A549 (cell line): ENCODE measurements around the gene DGKA. TPM values are rescaled to one million over a fixed set of nuclear protein-coding genes. Genes with fewer than 3 reads are reported as not detected.

Experiments
- ATAC-seq, 2 experiments: fragments of 200-7000 bp in 1 of 2; fragments of >200 bp in 1 of 2; cut with Nextera tagmentation in 1 of 2; cut with Tn5 transposase in 1 of 2; 3 replicates each; pipeline versions ENCODE4 v1.8.0 to v1.9.1; 2018 to 2020; ENCODE audit warnings: mild to moderate bottlenecking in 1 of 2, moderate library complexity in 1 of 2
- CTCF ChIA-PET: fragments of 300-600 bp; sonication (Branson Sonifier 250); formaldehyde crosslinking; extraction: SDS; loops from one replicate; lab custom pipeline; 2021; ENCODE audit warnings: antibody characterized with exemption, inconsistent platforms; lab: Yijun Ruan, JAX
- POLR2A ChIA-PET: fragments of 350-600 bp; formaldehyde crosslinking; extraction: SDS; loops from one replicate; lab custom pipeline; 2021; ENCODE audit warnings: antibody characterized with exemption, inconsistent platforms; lab: Yijun Ruan, JAX
- DNase-seq, 2 experiments: peaks; one replicate each; pipeline versions ENCODE4 v3.0.0 to v3.0.0-alpha.2; 2011 to 2016; ENCODE audit warnings: low read depth in 1 of 2, low spot score in 1 of 2
- FAIRE-seq: peaks from 2 replicates; lab custom pipeline; 2011; peaks lifted over from hg19 to GRCh38; lab: Jason Lieb, UNC
- H3K27ac ChIP-seq, 2 experiments: fragments of >200 bp; sonication (Bioruptor Twin); formaldehyde crosslinking; 3 replicates each; pipeline ENCODE4 v1.5.1; 2016 to 2017
- H3K4me1 ChIP-seq: fragments of >200 bp; sonication (Bioruptor Twin); formaldehyde crosslinking; 3 replicates; pipeline ENCODE4 v1.6.1; 2016
- H3K4me2 ChIP-seq: fragments of >200 bp; sonication (Bioruptor Twin); formaldehyde crosslinking; 3 replicates; pipeline ENCODE4 v1.6.1; 2016
- H3K4me3 ChIP-seq: fragments of >200 bp; sonication (Bioruptor Twin); formaldehyde crosslinking; 3 replicates; pipeline ENCODE4 v1.5.1; 2016
- H3K9me3 ChIP-seq: fragments of >200 bp; sonication (Bioruptor Twin); formaldehyde crosslinking; 3 replicates; pipeline ENCODE4 v1.6.1; 2016
- CBX8 ChIP-seq: fragments of 200-600 bp; sonication (generic); IDR thresholded peaks from 2 replicates; pipeline ENCODE4 v1.6.1; 2016
- CHD4 ChIP-seq: fragments of 200-600 bp; sonication (generic); IDR thresholded peaks from 2 replicates; pipeline ENCODE4 v1.6.1; 2016; ENCODE audit warnings: antibody characterized with exemption, mild to moderate bottlenecking, borderline replicate concordance
- ESRRA ChIP-seq: fragments of 150-350 bp; IDR thresholded peaks from 2 replicates; pipeline ENCODE4 v1.6.1; 2014; ENCODE audit warnings: mild to moderate bottlenecking, low read length, borderline replicate concordance
- GATA3 ChIP-seq: IDR thresholded peaks from 2 replicates; pipeline ENCODE4 v1.6.1; 2012; ENCODE audit warnings: borderline replicate concordance
- HEYL ChIP-seq: fragments of 250-450 bp; sonication (Bioruptor Pico); IDR thresholded peaks from 2 replicates; pipeline ENCODE4 v1.8.0; 2021; ENCODE audit warnings: mild to moderate bottlenecking, moderate library complexity
- HOXA7 ChIP-seq: fragments of 250-450 bp; sonication (Bioruptor Pico); IDR thresholded peaks from 2 replicates; pipeline ENCODE4 v1.5.0; 2020; ENCODE audit warnings: mild to moderate bottlenecking, moderate library complexity
- JUNB ChIP-seq: fragments of >200 bp; sonication (Bioruptor Twin); formaldehyde crosslinking; IDR thresholded peaks from 2 replicates; pipeline ENCODE4 v1.6.1; 2016
- NFE2L2 ChIP-seq: fragments of 150-350 bp; conservative IDR thresholded peaks from 2 replicates; pipeline ENCODE4 v1.6.1; 2014; ENCODE audit warnings: low read length
- NR3C1 ChIP-seq: fragments of >200 bp; sonication (Bioruptor Twin); formaldehyde crosslinking; IDR thresholded peaks from 3 replicates; pipeline ENCODE4 v1.6.1; 2017
- POLR2A ChIP-seq: IDR thresholded peaks from 2 replicates; pipeline ENCODE4 v1.6.1; 2012; ENCODE audit warnings: mild to moderate bottlenecking, low read length
- ZSCAN20 ChIP-seq: fragments of 250-450 bp; sonication (Bioruptor Pico); IDR thresholded peaks from 2 replicates; pipeline ENCODE4 v1.8.0; 2022; ENCODE audit warnings: mild to moderate bottlenecking, moderate library complexity
- WGBS: methylation state at CpG from one replicate; pipeline ENCODE4 v1.1.6; 2017; ENCODE audit errors: missing lambda C conversion rate; 5-methylcytosine and 5-hydroxymethylcytosine counted together
- polyA plus RNA-seq, 4 experiments: library from polyadenylated mRNA; depleted of rRNA in 3 of 4; stranded (reverse); fragments of >200 nt; fragmentation: RNase III in 1 of 4; extraction: RNeasy Plus Mini Kit Qiagen cat#74134 plus additional on column Dnase treatment in 1 of 4; gene quantifications; 2 replicates in 3 of 4; 3 replicates in 1 of 4; pipeline ENCODE4 v1.2.3, GENCODE V29; 2011 to 2017
- TF ChIP-seq, protein P1 (sequence below): fragments of 200-600 bp; sonication (generic); IDR thresholded peaks from 2 replicates; pipeline ENCODE4 v1.6.1; 2016; ENCODE audit warnings: antibody characterized with exemption, mild to moderate bottlenecking, moderate library complexity
- TF ChIP-seq, protein P2 (sequence below): fragments of 250-450 bp; sonication (Bioruptor Pico); IDR thresholded peaks from 2 replicates; pipeline ENCODE4 v1.5.0; 2020; ENCODE audit warnings: low read depth, mild to moderate bottlenecking, moderate library complexity
- TF ChIP-seq, protein P3 (sequence below): fragments of >200 bp; sonication (Bioruptor Twin); formaldehyde crosslinking; IDR thresholded peaks from 3 replicates; pipeline ENCODE4 v1.5.1; 2016

DGKA gene
- polyA plus RNA-seq, 2 of the 4 experiments (the other 2 are of a cell fraction), result 21.0 to 24.7 TPM

DNA sequence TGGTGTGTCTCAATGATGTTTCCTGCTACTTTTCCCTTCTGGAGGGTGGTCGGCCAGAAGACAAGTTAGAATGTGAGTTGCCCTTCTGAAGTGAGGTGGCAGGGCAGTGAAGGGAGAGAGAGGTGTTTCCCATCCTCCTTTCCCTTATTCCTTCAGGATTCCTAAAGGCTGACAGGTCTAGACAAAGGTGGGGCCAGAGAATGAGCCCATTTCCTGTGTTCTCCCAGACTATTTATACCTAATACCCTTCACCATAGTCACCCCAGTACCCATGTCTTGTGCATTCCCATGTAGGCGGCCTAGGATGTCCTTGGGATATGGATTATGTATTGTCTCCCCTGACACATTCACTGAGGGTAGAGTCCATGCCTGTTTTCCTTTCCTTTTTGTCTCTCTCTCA is 7.0 kb downstream of the DGKA start:
- FAIRE-seq, result no peak
- 58% methylated on average over 2 of the region's 2 CpGs for WGBS
- CTCF ChIA-PET, result interaction anchor here (2.7 to 15.2 kb wide), 5 partner anchors 7 to 199 kb away, joined by 17 to 179 read pairs (median 48); partner anchors contain the start of genes DGKA, DNAJC14 and PYM1
- Histone ChIP-seq H3K27ac (no peak overlapping the region), H3K4me2 (no peak overlapping the region), H3K4me3 (no peak overlapping the region), H3K4me1 (peaks cover 18% of the 10 kb centered on the region), H3K9me3 (no peaks in the 10 kb centered on the region)
- TF ChIP-seq ESRRA (no peak), JUNB (no peak), CHD4 (no peak), NFE2L2 (no peak), ZSCAN20 (CRISPR knock-in tag) (no peak), GATA3 (no peak)
- TF ChIP-seq, protein P1, sequence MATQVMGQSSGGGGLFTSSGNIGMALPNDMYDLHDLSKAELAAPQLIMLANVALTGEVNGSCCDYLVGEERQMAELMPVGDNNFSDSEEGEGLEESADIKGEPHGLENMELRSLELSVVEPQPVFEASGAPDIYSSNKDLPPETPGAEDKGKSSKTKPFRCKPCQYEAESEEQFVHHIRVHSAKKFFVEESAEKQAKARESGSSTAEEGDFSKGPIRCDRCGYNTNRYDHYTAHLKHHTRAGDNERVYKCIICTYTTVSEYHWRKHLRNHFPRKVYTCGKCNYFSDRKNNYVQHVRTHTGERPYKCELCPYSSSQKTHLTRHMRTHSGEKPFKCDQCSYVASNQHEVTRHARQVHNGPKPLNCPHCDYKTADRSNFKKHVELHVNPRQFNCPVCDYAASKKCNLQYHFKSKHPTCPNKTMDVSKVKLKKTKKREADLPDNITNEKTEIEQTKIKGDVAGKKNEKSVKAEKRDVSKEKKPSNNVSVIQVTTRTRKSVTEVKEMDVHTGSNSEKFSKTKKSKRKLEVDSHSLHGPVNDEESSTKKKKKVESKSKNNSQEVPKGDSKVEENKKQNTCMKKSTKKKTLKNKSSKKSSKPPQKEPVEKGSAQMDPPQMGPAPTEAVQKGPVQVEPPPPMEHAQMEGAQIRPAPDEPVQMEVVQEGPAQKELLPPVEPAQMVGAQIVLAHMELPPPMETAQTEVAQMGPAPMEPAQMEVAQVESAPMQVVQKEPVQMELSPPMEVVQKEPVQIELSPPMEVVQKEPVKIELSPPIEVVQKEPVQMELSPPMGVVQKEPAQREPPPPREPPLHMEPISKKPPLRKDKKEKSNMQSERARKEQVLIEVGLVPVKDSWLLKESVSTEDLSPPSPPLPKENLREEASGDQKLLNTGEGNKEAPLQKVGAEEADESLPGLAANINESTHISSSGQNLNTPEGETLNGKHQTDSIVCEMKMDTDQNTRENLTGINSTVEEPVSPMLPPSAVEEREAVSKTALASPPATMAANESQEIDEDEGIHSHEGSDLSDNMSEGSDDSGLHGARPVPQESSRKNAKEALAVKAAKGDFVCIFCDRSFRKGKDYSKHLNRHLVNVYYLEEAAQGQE, result no peak
- no peak for DNase-seq
- ATAC-seq, result no peak
- POLR2A ChIA-PET, result no interaction called here

GRCh38 chr12:55938826-55939501 is 8.0 kb downstream of the DGKA start:
- CTCF ChIA-PET, result interaction anchor here (0.5 to 15.2 kb wide), 23 partner anchors 8 to 700 kb away, joined by 3 to 179 read pairs (median 7); partner anchors contain the start of genes DGKA, DNAJC14, ORMDL2 and PYM1
- DNase-seq, result no peak
- Histone ChIP-seq H3K4me2 (no peak overlapping the region), H3K4me3 (no peak overlapping the region), H3K9me3 (no peaks in the 10 kb centered on the region), H3K27ac (no peak overlapping the region)
- ATAC-seq, result no peak
- POLR2A ChIA-PET, result interaction anchor here (1.6 kb wide), 1 partner anchor 110 kb away, joined by 4 read pairs; the partner anchor contains the start of gene DNAJC14
- WGBS, result 92% methylated on average over 8 of the region's 8 CpGs
- TF ChIP-seq, protein P2, sequence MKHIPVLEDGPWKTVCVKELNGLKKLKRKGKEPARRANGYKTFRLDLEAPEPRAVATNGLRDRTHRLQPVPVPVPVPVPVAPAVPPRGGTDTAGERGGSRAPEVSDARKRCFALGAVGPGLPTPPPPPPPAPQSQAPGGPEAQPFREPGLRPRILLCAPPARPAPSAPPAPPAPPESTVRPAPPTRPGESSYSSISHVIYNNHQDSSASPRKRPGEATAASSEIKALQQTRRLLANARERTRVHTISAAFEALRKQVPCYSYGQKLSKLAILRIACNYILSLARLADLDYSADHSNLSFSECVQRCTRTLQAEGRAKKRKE, result no peak
- TF ChIP-seq NR3C1, result no peak
- TF ChIP-seq, protein P1, result no peak
- TF ChIP-seq, protein P3, sequence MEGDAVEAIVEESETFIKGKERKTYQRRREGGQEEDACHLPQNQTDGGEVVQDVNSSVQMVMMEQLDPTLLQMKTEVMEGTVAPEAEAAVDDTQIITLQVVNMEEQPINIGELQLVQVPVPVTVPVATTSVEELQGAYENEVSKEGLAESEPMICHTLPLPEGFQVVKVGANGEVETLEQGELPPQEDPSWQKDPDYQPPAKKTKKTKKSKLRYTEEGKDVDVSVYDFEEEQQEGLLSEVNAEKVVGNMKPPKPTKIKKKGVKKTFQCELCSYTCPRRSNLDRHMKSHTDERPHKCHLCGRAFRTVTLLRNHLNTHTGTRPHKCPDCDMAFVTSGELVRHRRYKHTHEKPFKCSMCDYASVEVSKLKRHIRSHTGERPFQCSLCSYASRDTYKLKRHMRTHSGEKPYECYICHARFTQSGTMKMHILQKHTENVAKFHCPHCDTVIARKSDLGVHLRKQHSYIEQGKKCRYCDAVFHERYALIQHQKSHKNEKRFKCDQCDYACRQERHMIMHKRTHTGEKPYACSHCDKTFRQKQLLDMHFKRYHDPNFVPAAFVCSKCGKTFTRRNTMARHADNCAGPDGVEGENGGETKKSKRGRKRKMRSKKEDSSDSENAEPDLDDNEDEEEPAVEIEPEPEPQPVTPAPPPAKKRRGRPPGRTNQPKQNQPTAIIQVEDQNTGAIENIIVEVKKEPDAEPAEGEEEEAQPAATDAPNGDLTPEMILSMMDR, result no peak
- TF ChIP-seq CBX8, result no peak
- TF ChIP-seq HEYL, result no peak
- TF ChIP-seq POLR2A, result no peak
- no peak for TF ChIP-seq HOXA7 (CRISPR knock-in tag)
- TF ChIP-seq, all 56 proteins: peak for 0
- H3K4me1 ChIP-seq, result peaks cover 10% of the 10 kb centered on the region; the same call in 1 of the 3 replicates
- no peak for FAIRE-seq
